Ishikawa (cell line): Measurements from ENCODE around the gene KCNQ1.

ENCODE experiments used
- FOXM1 ChIP-seq: IDR thresholded peaks from 2 replicates; pipeline ENCODE4 v1.6.1; 2012; ENCODE audit warnings: low read depth, borderline replicate concordance
- RAD21 ChIP-seq: IDR thresholded peaks from 2 replicates; pipeline ENCODE4 v1.6.1; 2012; ENCODE audit warnings: low read depth
- TCF12 ChIP-seq: IDR thresholded peaks from 2 replicates; pipeline ENCODE4 v1.6.1; 2012; ENCODE audit warnings: low read depth
- YY1 ChIP-seq: IDR thresholded peaks from 2 replicates; pipeline ENCODE4 v1.6.1; 2012; ENCODE audit warnings: low read depth
- TF ChIP-seq, protein P1 (sequence below): IDR thresholded peaks from 2 replicates; pipeline ENCODE4 v1.6.1; 2012

DNA sequence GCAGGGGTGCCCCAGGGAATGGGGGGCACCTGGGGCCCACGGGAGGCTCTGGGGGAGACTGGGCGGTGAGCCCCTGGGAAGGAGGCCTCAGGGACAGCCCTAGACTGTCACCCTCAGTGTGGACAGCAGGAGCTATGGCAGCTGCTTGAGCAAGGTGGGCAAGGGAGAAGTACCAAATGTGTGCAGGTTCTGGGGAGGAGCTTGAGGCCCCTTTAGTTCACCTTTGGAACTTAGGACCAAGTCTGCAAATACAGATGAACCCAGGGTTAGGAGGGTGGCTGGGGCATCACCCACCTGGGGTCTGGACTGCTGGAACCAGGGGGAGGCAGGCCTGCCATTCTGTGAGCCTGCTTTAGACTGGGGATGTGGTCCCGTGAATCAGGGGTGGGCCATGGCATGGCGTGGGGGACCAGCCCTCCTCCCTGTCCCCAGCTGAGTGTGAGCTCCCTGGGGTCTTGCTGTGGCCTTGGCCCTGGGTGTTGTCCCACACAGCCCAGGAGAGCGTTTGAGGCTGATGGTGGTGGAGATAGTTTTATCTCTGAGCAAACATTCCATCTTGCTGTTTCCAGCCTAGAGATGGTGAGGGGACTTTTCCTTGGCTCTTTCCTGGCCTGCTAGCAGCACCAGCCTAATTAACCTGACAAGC is 122.3 kb downstream of the KCNQ1 start:
- TF ChIP-seq YY1 (no peak), TCF12 (no peak), RAD21 (no peak), FOXM1 (no peak)
- TF ChIP-seq, protein P1, sequence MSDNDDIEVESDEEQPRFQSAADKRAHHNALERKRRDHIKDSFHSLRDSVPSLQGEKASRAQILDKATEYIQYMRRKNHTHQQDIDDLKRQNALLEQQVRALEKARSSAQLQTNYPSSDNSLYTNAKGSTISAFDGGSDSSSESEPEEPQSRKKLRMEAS, result no peak
